OCI-LY7 (cell line): Measurements from ENCODE around the gene LSAMP.

Experiments
- CTCF ChIP-seq: fragments of 200-600 bp; sonication (generic); conservative IDR thresholded peaks from 2 replicates; pipeline ENCODE4 v1.5.1; 2014; ENCODE audit warnings: mild to moderate bottlenecking, antibody characterized with exemption, low read length, moderate library complexity, mixed read lengths
- EZH2phosphoT487 ChIP-seq: fragments of 200-600 bp; sonication (generic); IDR thresholded peaks from 2 replicates; pipeline ENCODE4 v1.6.1; 2018; ENCODE audit warnings: low read depth, borderline replicate concordance, mild to moderate bottlenecking, mixed run types, antibody characterized with exemption, low read length, moderate library complexity, mixed read lengths

DNA sequence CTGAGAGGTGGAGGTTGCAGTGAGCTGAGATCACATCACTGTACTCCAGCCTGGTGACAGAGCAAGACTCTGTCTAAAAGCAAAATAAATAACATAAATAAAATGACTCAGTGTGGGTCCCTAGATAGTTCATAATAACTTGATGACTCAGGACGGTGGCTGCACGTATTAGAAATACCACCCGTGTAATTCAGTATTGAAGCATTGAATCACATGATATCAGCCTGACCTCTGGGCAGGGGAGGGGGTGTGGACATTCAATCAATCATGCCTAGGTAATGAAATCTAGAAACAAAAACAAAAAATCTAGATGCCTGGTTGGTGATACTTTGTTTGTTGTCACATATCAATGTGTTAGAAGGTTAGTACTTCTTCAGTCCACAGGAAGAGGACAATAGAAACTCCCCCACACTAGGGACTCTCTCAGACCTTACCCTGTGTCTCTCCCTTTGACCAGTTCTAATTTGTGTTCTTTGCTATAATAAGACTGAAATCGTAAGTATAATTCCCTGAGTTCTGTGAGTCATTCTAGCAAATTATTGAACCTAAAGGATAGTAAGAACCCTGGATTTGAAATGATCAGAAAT is 644.7 kb downstream of the LSAMP start:
- no peak for TF ChIP-seq EZH2phosphoT487
- no peak for TF ChIP-seq CTCF
